ENCODE results near the gene SLCO3A1. TPM values are rescaled to one million over a fixed set of nuclear protein-coding genes. Genes with fewer than 3 reads are reported as not detected.

Gene SLCO3A1
- total and polyA plus RNA-seq, 2 of the 8 experiments (the other 6 are each of a cell fraction or from before 2014, with no cell fraction given): 15.1 to 20.4 TPM

GRCh38 chr15:92178911-92179310 lies 325.4 kb downstream of the SLCO3A1 start:
- Histone ChIP-seq H3K4ac (replicated peaks; ENCODE audit: insufficient read length, low read depth, low read length) (no peak overlapping the region), H2BK5ac (ENCODE audit: low read depth, low read length) (no peak overlapping the region), H3K79me1 (ENCODE audit: low read depth, low read length) (no peaks in the 10 kb centered on the region), H3K18ac (ENCODE audit: extremely low read depth, low read length) (no peak overlapping the region), H3K56ac (replicated peaks; ENCODE audit: insufficient read length, low read depth, low read length) (no peak overlapping the region), H3K4me1 (replicated peaks in 1 of 4; ENCODE audit: control insufficient read depth in 3 of 4, insufficient read depth in 4 of 4, low read length in 3 of 4) (no peaks in the 10 kb centered on the region; a peak in 1 of 7 replicates), H2BK20ac (ENCODE audit: low read length) (no peak overlapping the region), H3K36me3 (ENCODE audit: control insufficient read depth in 2 of 4, insufficient read depth in 4 of 4, low read length in 3 of 4) (no peaks in the 10 kb centered on the region), H4K8ac (ENCODE audit: extremely low read depth, insufficient read depth, low read length) (no peak overlapping the region), H4K20me1 (replicated peaks in 1 of 2; ENCODE audit: control insufficient read depth in 1 of 2, insufficient read depth in 2 of 2, low read length in 2 of 2) (no peaks in the 10 kb centered on the region), H3K14ac (ENCODE audit: insufficient read length) (no peak overlapping the region), H3K9me3 (ENCODE audit: insufficient read depth in 2 of 2, low read depth in 1 of 2, low read length in 1 of 2) (no peaks in the 10 kb centered on the region), H4K5ac (ENCODE audit: insufficient read length, low read depth, low read length) (no peak overlapping the region), H2BK120ac (replicated peaks; ENCODE audit: low read depth, low read length) (no peak overlapping the region), H2AFZ (ENCODE audit: low read length) (no peak overlapping the region), H2BK12ac (ENCODE audit: low read depth, low read length) (no peak overlapping the region), H2BK15ac (ENCODE audit: low read length) (no peak overlapping the region), H3K4me2 (ENCODE audit: insufficient read depth in 1 of 2, low read depth in 2 of 2, low read length in 2 of 2) (no peak overlapping the region), H3K23me2 (ENCODE audit: low read depth, low read length) (no peaks in the 10 kb centered on the region), H3K79me2 (ENCODE audit: control insufficient read depth in 1 of 2, insufficient read depth in 2 of 2, low read length in 2 of 2) (no peaks in the 10 kb centered on the region), H3K27me3 (replicated peaks in 1 of 4; ENCODE audit: control insufficient read depth in 3 of 4, extremely low read depth in 1 of 4, insufficient read depth in 3 of 4, low read length in 3 of 4) (peaks cover 0 to 2% (median 0%) of the 10 kb centered on the region in 4 experiments; a peak in 1 of 7 replicates), H3K23ac (ENCODE audit: insufficient read length) (no peak overlapping the region), H4K91ac (replicated peaks; ENCODE audit: insufficient read length, low read length) (no peak overlapping the region), H3K27ac (ENCODE audit: low read depth, low read length) (no peak overlapping the region), H3K9ac (replicated peaks in 1 of 4; ENCODE audit: extremely low read depth in 1 of 4, low read depth in 3 of 4, low read length in 3 of 4) (no peak overlapping the region), H2AK5ac (ENCODE audit: low read depth, low read length) (no peak overlapping the region), H3K4me3 (ENCODE audit: extremely low read depth in 1 of 4, insufficient read depth in 2 of 4, low read depth in 3 of 4, low read length in 4 of 4) (no peak overlapping the region)
- ChIA-PET CTCF (ENCODE audit: partially characterized antibody) (interaction anchor here (0.8 to 1.4 kb wide), 3 partner anchors 15 to 88 kb away, joined by 3 to 6 read pairs (median 3); no protein-coding TSS in a partner anchor), POLR2A (ENCODE audit: partially characterized antibody) (interaction anchor here (0.7 kb wide), 1 partner anchor 16 kb away, joined by 3 read pairs; no protein-coding TSS in a partner anchor)
- no peak for TF ChIP-seq CBX5 (IDR thresholded peaks at IDR 0.05; ENCODE audit: low read depth, low read length)
- FAIRE-seq: peak; percentile 7
- DNase-seq (ENCODE audit: low read depth in 1 of 2, low spot score in 2 of 2): no peak
- WGBS, 2 experiments (ENCODE audit: extremely low coverage in 1 of 2, insufficient coverage in 1 of 2, insufficient read length in 1 of 2, insufficient replicate concordance in 2 of 2, low coverage in 1 of 2, low lambda C conversion rate in 2 of 2, missing lambda C conversion rate in 1 of 2): 97% methylated on average over 4 of the region's 4 CpGs; no CpG with 5 or more reads in 1 of the 2 experiments
